ENCODE results near the gene EGFL7. TPM values are rescaled to one million over a fixed set of nuclear protein-coding genes. Genes with fewer than 3 reads are reported as not detected.

Gene EGFL7
- total and polyA plus RNA-seq, 2 of the 8 experiments (the other 6 are each of a cell fraction or from before 2014, with no cell fraction given), result 37.8 to 53.4 TPM

GRCh38 chr9:136694163-136694871 lies 31.6 kb downstream of the EGFL7 start:
- Histone ChIP-seq H2BK120ac (replicated peaks; ENCODE audit: low read depth, low read length) (no peak overlapping the region), H4K91ac (replicated peaks; ENCODE audit: insufficient read length, low read length) (no peak overlapping the region), H3K23me2 (ENCODE audit: low read depth, low read length) (no peaks in the 10 kb centered on the region), H2BK20ac (ENCODE audit: low read length) (no peak overlapping the region), H2AK5ac (ENCODE audit: low read depth, low read length) (no peak overlapping the region), H2BK5ac (ENCODE audit: low read depth, low read length) (no peak overlapping the region), H3K27me3 (replicated peaks in 1 of 4; ENCODE audit: control insufficient read depth in 3 of 4, extremely low read depth in 1 of 4, insufficient read depth in 3 of 4, low read length in 3 of 4) (no peaks in the 10 kb centered on the region), H4K8ac (ENCODE audit: extremely low read depth, insufficient read depth, low read length) (peak overlapping the region; percentile 68; the same call in 1 of the 2 replicates), H3K27ac (ENCODE audit: low read depth, low read length) (no peak overlapping the region), H3K23ac (ENCODE audit: insufficient read length) (no peak overlapping the region), H3K56ac (replicated peaks; ENCODE audit: insufficient read length, low read depth, low read length) (no peak overlapping the region), H4K5ac (ENCODE audit: insufficient read length, low read depth, low read length) (no peak overlapping the region), H3K4me2 (ENCODE audit: insufficient read depth in 1 of 2, low read depth in 2 of 2, low read length in 2 of 2) (peak overlapping the region in 1 of 2 experiments; percentile 45; a peak in 3 of 4 replicates), H3K79me2 (ENCODE audit: control insufficient read depth in 1 of 2, insufficient read depth in 2 of 2, low read length in 2 of 2) (no peaks in the 10 kb centered on the region), H3K4me1 (replicated peaks in 1 of 4; ENCODE audit: control insufficient read depth in 3 of 4, insufficient read depth in 4 of 4, low read length in 3 of 4) (peaks cover 0 to 16% (median 12%) of the 10 kb centered on the region in 4 experiments; a peak in 4 of 7 replicates), H2AFZ (ENCODE audit: low read length) (no peak overlapping the region), H3K18ac (ENCODE audit: extremely low read depth, low read length) (no peak overlapping the region), H3K9ac (replicated peaks in 1 of 4; ENCODE audit: extremely low read depth in 1 of 4, low read depth in 3 of 4, low read length in 3 of 4) (no peak overlapping the region), H3K36me3 (ENCODE audit: control insufficient read depth in 2 of 4, insufficient read depth in 4 of 4, low read length in 3 of 4) (no peaks in the 10 kb centered on the region), H3K4me3 (ENCODE audit: extremely low read depth in 1 of 4, insufficient read depth in 2 of 4, low read depth in 3 of 4, low read length in 4 of 4) (0 out of 8 replicates have a peak overlapping the region, but pooled peaks of 1 of the 4 experiments have one; percentile 43), H3K79me1 (ENCODE audit: low read depth, low read length) (no peaks in the 10 kb centered on the region), H3K9me3 (ENCODE audit: insufficient read depth in 2 of 2, low read depth in 1 of 2, low read length in 1 of 2) (no peaks in the 10 kb centered on the region), H3K4ac (replicated peaks; ENCODE audit: insufficient read length, low read depth, low read length) (peak overlapping the region; percentile 38), H2BK12ac (ENCODE audit: low read depth, low read length) (no peak overlapping the region), H2BK15ac (ENCODE audit: low read length) (no peak overlapping the region), H3K14ac (ENCODE audit: insufficient read length) (no peak overlapping the region), H4K20me1 (replicated peaks in 1 of 2; ENCODE audit: control insufficient read depth in 1 of 2, insufficient read depth in 2 of 2, low read length in 2 of 2) (no peaks in the 10 kb centered on the region)
- FAIRE-seq (no peak), DNase-seq (ENCODE audit: low read depth in 1 of 2, low spot score in 2 of 2) (peak in 1 of 2 experiments; percentile 90)
- CTCF ChIA-PET (ENCODE audit: partially characterized antibody), result interaction anchor here (0.5 to 3.6 kb wide), 25 partner anchors 8 to 332 kb away, joined by 3 to 21 read pairs (median 4); partner anchors contain the start of gene DIPK1B
- WGBS, 2 experiments (ENCODE audit: extremely low coverage in 1 of 2, insufficient coverage in 1 of 2, insufficient read length in 1 of 2, insufficient replicate concordance in 2 of 2, low coverage in 1 of 2, low lambda C conversion rate in 2 of 2, missing lambda C conversion rate in 1 of 2), result 47% methylated on average over 29 of the region's 32 CpGs; no CpG with 5 or more reads in 1 of the 2 experiments
- POLR2A ChIA-PET (ENCODE audit: partially characterized antibody), result interaction anchor here (0.7 to 0.8 kb wide), 2 partner anchors 21 to 23 kb away, joined by 3 read pairs; no protein-coding TSS in a partner anchor
- TF ChIP-seq YY1 (IDR thresholded peaks at IDR 0.05; ENCODE audit: low read depth, low read length) (0 out of 2 replicates have a peak, but pooled peaks have one; percentile 19), E2F6 (IDR thresholded peaks at IDR 0.05) (peak; percentile 59; the same call in 1 of the 2 replicates), TAF1 (IDR thresholded peaks at IDR 0.05; ENCODE audit: low read depth, low read length) (no peak), ATF3 (IDR thresholded peaks at IDR 0.05; ENCODE audit: insufficient read depth, low read depth, low read length) (no peak), MAX (IDR thresholded peaks at IDR 0.05) (peak; percentile 57), CHD2 (IDR thresholded peaks at IDR 0.05; ENCODE audit: low read length) (no peak), CHD1 (IDR thresholded peaks at IDR 0.05; ENCODE audit: low read depth, low read length) (no peak), GABPA (IDR thresholded peaks at IDR 0.05; ENCODE audit: borderline replicate concordance, insufficient read depth, low read length) (peak; percentile 71), ASH2L (IDR thresholded peaks at IDR 0.05; ENCODE audit: low read length) (no peak), MAFK (IDR thresholded peaks at IDR 0.05; ENCODE audit: low read depth, low read length) (no peak)
